GM12865 (cell line): ENCODE results near the gene WFDC8.

Source experiments
- DNase-seq: peaks from one replicate; pipeline ENCODE4 v3.0.0; 2010; ENCODE audit warnings: low read depth
- H3K4me3 ChIP-seq: 2 replicates; pipeline ENCODE4 v1.5.1; 2011; ENCODE audit warnings: mild to moderate bottlenecking, low read depth, low read length, control low read depth
- CTCF ChIP-seq: IDR thresholded peaks from 2 replicates; pipeline ENCODE4 v1.5.1; 2011; ENCODE audit warnings: low read length, control low read depth, low read depth, inconsistent platforms; ENCODE audit not compliant: insufficient read depth; ENCODE audit errors: missing control alignments

The WFDC8 gene

GRCh38 chr20:45552456-45552855, 26.6 kb downstream of the WFDC8 start:
- no peak for TF ChIP-seq CTCF

GRCh38 chr20:45550765-45551164, 28.3 kb downstream of the WFDC8 start:
- no peak for TF ChIP-seq CTCF
- no peak for DNase-seq
- no peak overlapping the region for H3K4me3 ChIP-seq

More at GRCh38 chr20:45552456-45552855, 26.6 kb downstream of the WFDC8 start:
- DNase-seq: no peak
- no peak overlapping the region for H3K4me3 ChIP-seq

GRCh38 chr20:45548410-45548809, 30.7 kb downstream of the WFDC8 start:
- no peak overlapping the region for H3K4me3 ChIP-seq
- DNase-seq: no peak
- TF ChIP-seq CTCF: no peak

GRCh38 chr20:45547206-45547770, 31.8 kb downstream of the WFDC8 start, which contains the start of gene EPPIN:
Gene EPPIN, minus strand, starts transcription at chr20:45547401. Its CDS starts 44 bp downstream, at chr20:45547357.
- DNase-seq: no peak
- H3K4me3 ChIP-seq: no peak within 1 kb of the TSS

GRCh38 chr20:45545754-45546453, 33.2 kb downstream of the WFDC8 start:
- DNase-seq: peak; percentile 3
- H3K4me3 ChIP-seq: no peak overlapping the region
- TF ChIP-seq CTCF: peak; percentile 11

More at GRCh38 chr20:45547206-45547770, 31.8 kb downstream of the WFDC8 start, which contains the start of gene EPPIN:
- TF ChIP-seq CTCF: no peak

- no peak for TF ChIP-seq CTCF
- H3K4me3 ChIP-seq: no peak overlapping the region
- no peak for DNase-seq
These were observed 33.7 kb downstream of the WFDC8 start for GRCh38 chr20:45545351-45545750.
